D721Med (cell line): ENCODE results near the gene RABGGTA.

Experiments used
- DNase-seq: peaks from one replicate; pipeline ENCODE4 v3.0.0; 2011; ENCODE audit warnings: low spot score; ENCODE audit not compliant: insufficient read length
- FAIRE-seq: peaks from 2 replicates; lab custom pipeline; 2011; peaks lifted over from hg19 to GRCh38; lab: Jason Lieb, UNC
- CTCF ChIP-seq: IDR thresholded peaks from 2 replicates; pipeline ENCODE4 v1.5.1; 2012; ENCODE audit warnings: mild to moderate bottlenecking, control low read depth; ENCODE audit not compliant: insufficient read depth; ENCODE audit errors: missing control alignments

Gene RABGGTA

GRCh38 chr14:24313913-24314312 is 42.5 kb upstream of the RABGGTA start:
- TF ChIP-seq CTCF: no peak
- FAIRE-seq: no peak

GRCh38 chr14:24312736-24313507 is 41.5 kb upstream of the RABGGTA start:
- FAIRE-seq: no peak
- no peak for DNase-seq
- TF ChIP-seq CTCF: no peak

More at GRCh38 chr14:24313913-24314312, 42.5 kb upstream of the RABGGTA start:
- no peak for DNase-seq

- DNase-seq (no peak), FAIRE-seq (no peak)
- TF ChIP-seq CTCF: no peak
Observed at GRCh38 chr14:24311837-24312615, 40.6 kb upstream of the RABGGTA start.

GRCh38 chr14:24310646-24311604 is 39.5 kb upstream of the RABGGTA start, which contains the start of gene LTB4R:
LTB4R (plus strand) TSS chr14:24311502; CDS start chr14:24315652, 4,150 bp downstream.
- no peak for FAIRE-seq
- no peak for DNase-seq
- TF ChIP-seq CTCF: no peak

GRCh38 chr14:24310265-24310645 is 38.9 kb upstream of the RABGGTA start:
- DNase-seq (no peak), FAIRE-seq (no peak)
- TF ChIP-seq CTCF: no peak

GRCh38 chr14:24309538-24310264 is 38.3 kb upstream of the RABGGTA start, which contains the start of gene LTB4R2:
LTB4R2 (plus strand) TSS chr14:24310140; CDS start chr14:24310665, 525 bp downstream.
- DNase-seq: no peak
- FAIRE-seq: no peak
- no peak for TF ChIP-seq CTCF
